22Rv1 (cell line): ENCODE data around the gene OSBPL3.

Experiments used
- ZFX ChIP-seq: fragments of 450-650 bp; IDR thresholded peaks from 2 replicates; pipeline ENCODE4 v1.6.1; 2017; ENCODE audit warnings: antibody characterized with exemption, borderline replicate concordance
- TF ChIP-seq, protein P1 (sequence below): fragments of 450-650 bp; IDR thresholded peaks from 2 replicates; pipeline ENCODE4 v1.5.1; 2017; ENCODE audit warnings: mild to moderate bottlenecking

- TF ChIP-seq, protein P1, sequence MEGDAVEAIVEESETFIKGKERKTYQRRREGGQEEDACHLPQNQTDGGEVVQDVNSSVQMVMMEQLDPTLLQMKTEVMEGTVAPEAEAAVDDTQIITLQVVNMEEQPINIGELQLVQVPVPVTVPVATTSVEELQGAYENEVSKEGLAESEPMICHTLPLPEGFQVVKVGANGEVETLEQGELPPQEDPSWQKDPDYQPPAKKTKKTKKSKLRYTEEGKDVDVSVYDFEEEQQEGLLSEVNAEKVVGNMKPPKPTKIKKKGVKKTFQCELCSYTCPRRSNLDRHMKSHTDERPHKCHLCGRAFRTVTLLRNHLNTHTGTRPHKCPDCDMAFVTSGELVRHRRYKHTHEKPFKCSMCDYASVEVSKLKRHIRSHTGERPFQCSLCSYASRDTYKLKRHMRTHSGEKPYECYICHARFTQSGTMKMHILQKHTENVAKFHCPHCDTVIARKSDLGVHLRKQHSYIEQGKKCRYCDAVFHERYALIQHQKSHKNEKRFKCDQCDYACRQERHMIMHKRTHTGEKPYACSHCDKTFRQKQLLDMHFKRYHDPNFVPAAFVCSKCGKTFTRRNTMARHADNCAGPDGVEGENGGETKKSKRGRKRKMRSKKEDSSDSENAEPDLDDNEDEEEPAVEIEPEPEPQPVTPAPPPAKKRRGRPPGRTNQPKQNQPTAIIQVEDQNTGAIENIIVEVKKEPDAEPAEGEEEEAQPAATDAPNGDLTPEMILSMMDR, result no peak
- TF ChIP-seq ZFX, result no peak
These were observed 171.5 kb downstream of the OSBPL3 start for GRCh38 chr7:24808518-24808917.
